ENCODE results near the gene CDH11.

DNA sequence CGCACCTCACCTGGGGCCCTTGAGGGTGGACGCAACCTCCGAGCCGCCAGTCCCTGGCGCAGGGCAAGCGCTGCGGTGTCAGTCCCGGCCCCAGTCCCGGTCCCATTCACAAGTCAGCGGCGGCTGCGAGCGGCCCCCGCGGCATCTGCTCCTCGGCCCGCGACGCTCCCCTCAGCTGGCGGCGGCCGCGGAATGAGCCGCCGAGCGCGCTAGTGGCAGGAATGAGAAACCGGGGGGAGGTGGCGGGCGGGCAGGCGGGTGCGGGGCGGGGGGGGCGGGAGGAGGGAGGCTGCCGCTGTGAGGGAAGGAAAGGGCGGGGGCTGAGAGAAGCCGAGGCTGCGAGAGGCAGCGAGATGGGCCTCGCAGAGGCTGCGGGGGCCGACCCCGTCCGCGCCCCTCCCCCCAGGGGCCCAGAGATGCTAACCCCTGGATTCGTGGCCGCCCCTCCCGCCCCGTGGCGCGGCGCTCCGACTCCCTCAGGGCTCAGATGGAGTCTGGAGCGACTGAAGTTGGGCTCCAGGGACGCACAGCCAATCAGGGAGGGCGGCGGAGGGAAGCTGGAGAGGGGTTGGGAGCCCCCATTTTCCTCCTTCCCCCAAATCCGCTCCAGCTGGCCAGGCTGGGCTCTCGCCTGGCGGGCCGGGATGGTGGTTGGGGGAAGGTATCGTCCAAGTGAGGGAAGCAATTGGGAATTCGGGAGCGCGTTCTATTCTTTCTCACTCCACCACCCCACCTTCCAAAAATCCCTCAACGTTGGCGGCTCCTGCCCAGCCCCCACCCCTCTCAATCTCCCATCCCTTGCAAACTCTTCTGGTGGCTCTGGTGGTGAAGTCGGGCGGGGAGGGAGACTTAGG lies at the start of gene CDH11:
- TF ChIP-seq, protein P1, sequence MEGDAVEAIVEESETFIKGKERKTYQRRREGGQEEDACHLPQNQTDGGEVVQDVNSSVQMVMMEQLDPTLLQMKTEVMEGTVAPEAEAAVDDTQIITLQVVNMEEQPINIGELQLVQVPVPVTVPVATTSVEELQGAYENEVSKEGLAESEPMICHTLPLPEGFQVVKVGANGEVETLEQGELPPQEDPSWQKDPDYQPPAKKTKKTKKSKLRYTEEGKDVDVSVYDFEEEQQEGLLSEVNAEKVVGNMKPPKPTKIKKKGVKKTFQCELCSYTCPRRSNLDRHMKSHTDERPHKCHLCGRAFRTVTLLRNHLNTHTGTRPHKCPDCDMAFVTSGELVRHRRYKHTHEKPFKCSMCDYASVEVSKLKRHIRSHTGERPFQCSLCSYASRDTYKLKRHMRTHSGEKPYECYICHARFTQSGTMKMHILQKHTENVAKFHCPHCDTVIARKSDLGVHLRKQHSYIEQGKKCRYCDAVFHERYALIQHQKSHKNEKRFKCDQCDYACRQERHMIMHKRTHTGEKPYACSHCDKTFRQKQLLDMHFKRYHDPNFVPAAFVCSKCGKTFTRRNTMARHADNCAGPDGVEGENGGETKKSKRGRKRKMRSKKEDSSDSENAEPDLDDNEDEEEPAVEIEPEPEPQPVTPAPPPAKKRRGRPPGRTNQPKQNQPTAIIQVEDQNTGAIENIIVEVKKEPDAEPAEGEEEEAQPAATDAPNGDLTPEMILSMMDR (conservative IDR thresholded peaks at IDR 0.05 in 1 of 2, IDR thresholded peaks at IDR 0.05 in 1 of 2; ENCODE audit: low read depth in 1 of 2, low read length in 2 of 2): peak in 1 of 2 donors; percentile 32
- no peak for TF ChIP-seq EZH2 (IDR thresholded peaks at IDR 0.05; ENCODE audit: low read length, missing control alignments)
